ENCODE data around the gene NETO2. TPM values are rescaled to one million over a fixed set of nuclear protein-coding genes. Genes with fewer than 3 reads are reported as not detected.

NETO2 gene
- total and polyA plus RNA-seq, 2 experiments from 2014 or later, result 7.8 to 15.2 TPM

- Histone ChIP-seq H3K27me3 (no peaks in the 10 kb centered on the region), H3K4me1 (ENCODE audit: insufficient read depth) (no peaks in the 10 kb centered on the region), H3K9me3 (ENCODE audit: low read depth) (no peaks in the 10 kb centered on the region), H3K36me3 (replicated peaks; ENCODE audit: insufficient read depth, low read depth) (no peaks in the 10 kb centered on the region), H4K20me1 (ENCODE audit: insufficient read depth, poor library complexity, severe bottlenecking) (no peaks in the 10 kb centered on the region), H2AFZ (no peak overlapping the region), H3K79me2 (no peaks in the 10 kb centered on the region), H3K4me2 (no peak overlapping the region), H3K27ac (no peak overlapping the region), H3K9me2 (replicated peaks; ENCODE audit: insufficient read depth) (no peaks in the 10 kb centered on the region), H3K4me3 (no peak overlapping the region)
- DNase-seq (ENCODE audit: low spot score), result no peak
- TF ChIP-seq EZH2phosphoT487 (IDR thresholded peaks at IDR 0.05; ENCODE audit: low read depth, severe bottlenecking, unreplicated experiment) (no peak), CTCF (IDR thresholded peaks at IDR 0.05; ENCODE audit: poor library complexity) (no peak), EZH2 (IDR thresholded peaks at IDR 0.05; ENCODE audit: borderline replicate concordance) (no peak)
- WGBS (ENCODE audit: low lambda C conversion rate, missing lambda C conversion rate), result 95% methylated on average over 7 of the region's 7 CpGs
Measured at GRCh38 chr16:47054306-47054705, 89.4 kb downstream of the NETO2 start.

- H3K27ac ChIP-seq, result no peak overlapping the region
- WGBS (ENCODE audit: low lambda C conversion rate, missing lambda C conversion rate), result 95% methylated on average over 5 of the region's 5 CpGs
Measured at GRCh38 chr16:47053895-47054294, 89.8 kb downstream of the NETO2 start.

GRCh38 chr16:47052666-47053640 lies 90.8 kb downstream of the NETO2 start:
- H3K4me3 ChIP-seq, result no peak overlapping the region
- H3K4me1 ChIP-seq (ENCODE audit: insufficient read depth), result no peaks in the 10 kb centered on the region
- H3K27me3 ChIP-seq, result no peaks in the 10 kb centered on the region
- no peak overlapping the region for H3K4me2 ChIP-seq
- 91% methylated on average over 13 of the region's 13 CpGs for WGBS (ENCODE audit: low lambda C conversion rate, missing lambda C conversion rate)
- TF ChIP-seq EZH2 (IDR thresholded peaks at IDR 0.05; ENCODE audit: borderline replicate concordance), result no peak
- no peaks in the 10 kb centered on the region for H4K20me1 ChIP-seq (ENCODE audit: insufficient read depth, poor library complexity, severe bottlenecking)
- no peaks in the 10 kb centered on the region for H3K9me2 ChIP-seq (replicated peaks; ENCODE audit: insufficient read depth)
- no peaks in the 10 kb centered on the region for H3K79me2 ChIP-seq
- H3K27ac ChIP-seq, result no peak overlapping the region
- no peaks in the 10 kb centered on the region for H3K36me3 ChIP-seq (replicated peaks; ENCODE audit: insufficient read depth, low read depth)
- DNase-seq (ENCODE audit: low spot score), result no peak
- H2AFZ ChIP-seq, result no peak overlapping the region
- H3K9me3 ChIP-seq (ENCODE audit: low read depth), result no peaks in the 10 kb centered on the region

More at GRCh38 chr16:47053895-47054294, 89.8 kb downstream of the NETO2 start:
- DNase-seq (ENCODE audit: low spot score), result no peak
- no peaks in the 10 kb centered on the region for H3K9me2 ChIP-seq (replicated peaks; ENCODE audit: insufficient read depth)
- H3K4me2 ChIP-seq, result no peak overlapping the region
- TF ChIP-seq CTCF (IDR thresholded peaks at IDR 0.05; ENCODE audit: poor library complexity) (no peak), EZH2 (IDR thresholded peaks at IDR 0.05; ENCODE audit: borderline replicate concordance) (no peak), EZH2phosphoT487 (IDR thresholded peaks at IDR 0.05; ENCODE audit: low read depth, severe bottlenecking, unreplicated experiment) (no peak)
- no peaks in the 10 kb centered on the region for H3K9me3 ChIP-seq (ENCODE audit: low read depth)
- H3K36me3 ChIP-seq (replicated peaks; ENCODE audit: insufficient read depth, low read depth), result no peaks in the 10 kb centered on the region
- H3K27me3 ChIP-seq, result no peaks in the 10 kb centered on the region
- no peak overlapping the region for H2AFZ ChIP-seq
- no peaks in the 10 kb centered on the region for H3K79me2 ChIP-seq
- H4K20me1 ChIP-seq (ENCODE audit: insufficient read depth, poor library complexity, severe bottlenecking), result no peaks in the 10 kb centered on the region
- H3K4me1 ChIP-seq (ENCODE audit: insufficient read depth), result no peaks in the 10 kb centered on the region
- no peak overlapping the region for H3K4me3 ChIP-seq

GRCh38 chr16:47051031-47051430 lies 92.7 kb downstream of the NETO2 start:
- Histone ChIP-seq H2AFZ (no peak overlapping the region), H3K4me3 (no peak overlapping the region), H3K27ac (no peak overlapping the region), H4K20me1 (ENCODE audit: insufficient read depth, poor library complexity, severe bottlenecking) (no peaks in the 10 kb centered on the region), H3K27me3 (no peaks in the 10 kb centered on the region), H3K4me2 (no peak overlapping the region), H3K9me3 (ENCODE audit: low read depth) (no peaks in the 10 kb centered on the region), H3K36me3 (replicated peaks; ENCODE audit: insufficient read depth, low read depth) (no peaks in the 10 kb centered on the region), H3K79me2 (no peaks in the 10 kb centered on the region), H3K4me1 (ENCODE audit: insufficient read depth) (no peaks in the 10 kb centered on the region), H3K9me2 (replicated peaks; ENCODE audit: insufficient read depth) (no peaks in the 10 kb centered on the region)
- DNase-seq (ENCODE audit: low spot score), result no peak
- TF ChIP-seq EZH2phosphoT487 (IDR thresholded peaks at IDR 0.05; ENCODE audit: low read depth, severe bottlenecking, unreplicated experiment), result no peak
- no peak for TF ChIP-seq EZH2 (IDR thresholded peaks at IDR 0.05; ENCODE audit: borderline replicate concordance)
- no peak for TF ChIP-seq CTCF (IDR thresholded peaks at IDR 0.05; ENCODE audit: poor library complexity)
- WGBS (ENCODE audit: low lambda C conversion rate, missing lambda C conversion rate), result 95% methylated on average over 10 of the region's 10 CpGs
